SK-N-SH treated with all-trans-retinoic acid at 6 μM for 48 hours (cell line): ENCODE results near the gene FGGY.

ENCODE experiments used
- RARB ChIP-seq: fragments of 250-450 bp; sonication (Bioruptor Pico); IDR thresholded peaks from 2 replicates; pipeline ENCODE4 v1.8.0; 2021; ENCODE audit warnings: mild to moderate bottlenecking, moderate library complexity
- TCF4 ChIP-seq: fragments of 250-450 bp; sonication (Bioruptor Pico); IDR thresholded peaks from 2 replicates; pipeline ENCODE4 v1.8.0; 2021; ENCODE audit warnings: mild to moderate bottlenecking, moderate library complexity, borderline replicate concordance
- ZFP30 ChIP-seq: fragments of 450-650 bp; formaldehyde crosslinking; IDR thresholded peaks from 2 replicates; pipeline ENCODE4 v1.5.0; 2022; ENCODE audit warnings: mild to moderate bottlenecking, moderate library complexity
- TF ChIP-seq, protein P1 (sequence below): fragments of 250-450 bp; sonication (Bioruptor Pico); IDR thresholded peaks from 2 replicates; pipeline ENCODE4 v1.8.0; 2020; ENCODE audit warnings: mild to moderate bottlenecking, moderate library complexity, borderline replicate concordance

DNA sequence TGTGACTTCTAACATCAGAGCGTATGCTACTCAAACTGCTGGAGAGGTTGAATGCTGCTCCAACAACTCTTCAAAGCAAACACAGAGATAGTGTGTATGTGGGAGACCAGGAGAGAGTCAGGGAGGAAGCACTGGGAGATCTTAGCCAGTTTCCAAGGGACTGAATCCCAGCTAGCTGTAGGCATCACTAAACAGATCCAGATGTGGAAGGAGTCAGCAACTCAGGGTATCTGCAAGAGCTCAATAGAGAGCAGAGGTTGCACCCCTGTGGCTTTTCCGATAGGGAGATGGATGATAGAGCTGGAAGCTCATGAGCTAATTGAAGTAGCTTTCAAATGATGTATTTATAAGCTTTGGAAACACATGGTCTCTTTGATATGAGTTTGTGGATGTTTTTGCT, 349.0 kb downstream of the FGGY start:
- TF ChIP-seq, protein P1, sequence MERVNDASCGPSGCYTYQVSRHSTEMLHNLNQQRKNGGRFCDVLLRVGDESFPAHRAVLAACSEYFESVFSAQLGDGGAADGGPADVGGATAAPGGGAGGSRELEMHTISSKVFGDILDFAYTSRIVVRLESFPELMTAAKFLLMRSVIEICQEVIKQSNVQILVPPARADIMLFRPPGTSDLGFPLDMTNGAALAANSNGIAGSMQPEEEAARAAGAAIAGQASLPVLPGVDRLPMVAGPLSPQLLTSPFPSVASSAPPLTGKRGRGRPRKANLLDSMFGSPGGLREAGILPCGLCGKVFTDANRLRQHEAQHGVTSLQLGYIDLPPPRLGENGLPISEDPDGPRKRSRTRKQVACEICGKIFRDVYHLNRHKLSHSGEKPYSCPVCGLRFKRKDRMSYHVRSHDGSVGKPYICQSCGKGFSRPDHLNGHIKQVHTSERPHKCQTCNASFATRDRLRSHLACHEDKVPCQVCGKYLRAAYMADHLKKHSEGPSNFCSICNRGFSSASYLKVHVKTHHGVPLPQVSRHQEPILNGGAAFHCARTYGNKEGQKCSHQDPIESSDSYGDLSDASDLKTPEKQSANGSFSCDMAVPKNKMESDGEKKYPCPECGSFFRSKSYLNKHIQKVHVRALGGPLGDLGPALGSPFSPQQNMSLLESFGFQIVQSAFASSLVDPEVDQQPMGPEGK (CRISPR knock-in tag), result no peak
- TF ChIP-seq ZFP30 (CRISPR knock-in tag), result no peak
- no peak for TF ChIP-seq RARB (CRISPR knock-in tag)
- TF ChIP-seq TCF4, result peak; percentile 76
